Measurements from ENCODE around the gene S100A13. TPM values are rescaled to one million over a fixed set of nuclear protein-coding genes. Genes with fewer than 3 reads are reported as not detected.
"Not testable (repeated sequence)": the region's sequence is repeated elsewhere in the genome, so short reads cannot be mapped to it uniquely, and the experiment has no call there.

Gene S100A13
- total RNA-seq, 1 donor = 160 TPM

DNA sequence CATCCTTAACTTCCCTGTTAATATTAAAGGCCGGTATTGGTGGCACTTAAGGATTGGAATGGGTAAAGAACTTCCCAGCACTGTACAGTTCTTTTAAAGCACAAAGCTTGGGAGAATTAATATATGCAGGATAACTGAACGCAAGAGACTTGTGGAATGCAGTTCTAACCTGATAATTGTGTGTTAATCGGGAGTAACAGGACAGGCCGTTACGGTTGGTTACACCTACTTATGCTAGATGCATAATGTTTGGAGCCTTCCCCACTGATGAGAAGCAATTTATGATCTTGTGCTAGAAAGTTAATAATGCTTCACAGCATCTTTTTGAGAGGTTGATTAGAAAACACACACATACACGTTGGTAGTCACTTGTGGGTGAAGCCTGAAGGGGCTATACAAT lies 13.6 kb upstream of the S100A13 start:
- TF ChIP-seq, protein P1, sequence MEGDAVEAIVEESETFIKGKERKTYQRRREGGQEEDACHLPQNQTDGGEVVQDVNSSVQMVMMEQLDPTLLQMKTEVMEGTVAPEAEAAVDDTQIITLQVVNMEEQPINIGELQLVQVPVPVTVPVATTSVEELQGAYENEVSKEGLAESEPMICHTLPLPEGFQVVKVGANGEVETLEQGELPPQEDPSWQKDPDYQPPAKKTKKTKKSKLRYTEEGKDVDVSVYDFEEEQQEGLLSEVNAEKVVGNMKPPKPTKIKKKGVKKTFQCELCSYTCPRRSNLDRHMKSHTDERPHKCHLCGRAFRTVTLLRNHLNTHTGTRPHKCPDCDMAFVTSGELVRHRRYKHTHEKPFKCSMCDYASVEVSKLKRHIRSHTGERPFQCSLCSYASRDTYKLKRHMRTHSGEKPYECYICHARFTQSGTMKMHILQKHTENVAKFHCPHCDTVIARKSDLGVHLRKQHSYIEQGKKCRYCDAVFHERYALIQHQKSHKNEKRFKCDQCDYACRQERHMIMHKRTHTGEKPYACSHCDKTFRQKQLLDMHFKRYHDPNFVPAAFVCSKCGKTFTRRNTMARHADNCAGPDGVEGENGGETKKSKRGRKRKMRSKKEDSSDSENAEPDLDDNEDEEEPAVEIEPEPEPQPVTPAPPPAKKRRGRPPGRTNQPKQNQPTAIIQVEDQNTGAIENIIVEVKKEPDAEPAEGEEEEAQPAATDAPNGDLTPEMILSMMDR (IDR thresholded peaks at IDR 0.05; ENCODE audit: insufficient read depth, low read depth, low read length) = no peak
- H3K4me3 ChIP-seq (ENCODE audit: low read depth, low read length) = no peak overlapping the region
- no peak for DNase-seq (ENCODE audit: low read depth)

DNA sequence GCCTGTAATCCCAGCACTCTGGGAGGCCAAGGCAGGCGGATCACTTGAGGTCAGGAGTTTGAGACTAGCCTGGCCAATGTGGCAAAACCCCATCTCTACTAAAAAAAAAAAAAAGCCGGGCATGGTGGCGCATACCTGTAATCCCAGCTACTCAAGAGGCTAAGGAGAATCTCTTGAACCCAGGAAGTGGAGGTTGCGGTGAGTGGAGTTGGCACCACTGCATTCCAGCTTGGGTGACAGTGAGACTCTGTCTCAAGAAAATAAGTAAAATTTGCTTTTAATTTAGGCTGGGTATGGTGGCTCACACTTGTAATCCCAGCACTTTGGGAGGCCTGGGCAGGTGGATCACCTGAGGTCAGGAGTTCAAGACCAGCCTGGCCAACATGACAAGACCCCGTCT lies 12.9 kb upstream of the S100A13 start:
- H3K4me3 ChIP-seq (ENCODE audit: low read depth, low read length); DNase-seq (ENCODE audit: low read depth): not testable (repeated sequence)

DNA sequence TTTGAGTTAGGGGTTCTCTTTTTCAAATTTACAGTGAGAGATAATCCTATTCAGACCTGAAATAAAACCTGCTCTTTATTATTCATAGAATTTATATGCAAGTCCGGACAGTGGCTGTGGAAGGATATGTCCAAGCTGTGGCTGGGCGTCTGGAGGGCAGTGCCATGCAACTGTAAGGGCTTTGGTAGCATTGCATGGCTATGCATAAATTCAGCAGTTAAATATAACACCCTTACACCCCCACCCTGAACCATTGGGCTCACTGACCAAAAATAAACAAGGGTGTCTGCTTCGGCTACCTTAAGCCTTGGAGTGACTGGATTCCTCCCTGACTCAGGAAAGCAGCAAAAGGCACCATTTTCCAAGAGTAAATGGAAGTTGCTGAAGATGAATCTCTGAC lies 12.0 kb upstream of the S100A13 start:
- TF ChIP-seq, protein P1 (IDR thresholded peaks at IDR 0.05; ENCODE audit: insufficient read depth, low read depth, low read length) = no peak

DNA sequence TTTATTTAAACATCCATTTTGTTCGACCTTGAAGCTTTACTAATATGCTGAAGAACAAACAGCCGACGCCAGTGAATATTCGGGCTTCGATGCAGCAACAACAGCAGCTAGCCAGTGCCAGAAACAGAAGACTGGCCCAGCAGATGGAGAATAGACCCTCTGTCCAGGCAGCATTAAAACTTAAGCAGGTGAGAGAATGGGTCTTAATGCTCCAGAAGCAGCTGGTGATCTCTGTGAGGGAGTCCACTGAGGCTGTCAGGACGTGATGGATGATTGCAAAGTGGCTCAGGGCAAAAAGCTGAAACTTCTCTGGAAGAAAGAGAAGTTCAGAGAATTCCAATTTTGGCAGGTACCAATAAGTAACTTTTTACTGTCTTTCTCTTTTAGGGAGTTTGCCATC lies 11.0 kb upstream of the S100A13 start:
- H3K4me3 ChIP-seq (ENCODE audit: low read depth, low read length) = no peak overlapping the region
- DNase-seq (ENCODE audit: low read depth) = no peak
- TF ChIP-seq, protein P1 (IDR thresholded peaks at IDR 0.05; ENCODE audit: insufficient read depth, low read depth, low read length) = no peak

More for the DNA sequence above, 12.0 kb upstream of the S100A13 start:
- no peak for DNase-seq (ENCODE audit: low read depth)
- no peak overlapping the region for H3K4me3 ChIP-seq (ENCODE audit: low read depth, low read length)

DNA sequence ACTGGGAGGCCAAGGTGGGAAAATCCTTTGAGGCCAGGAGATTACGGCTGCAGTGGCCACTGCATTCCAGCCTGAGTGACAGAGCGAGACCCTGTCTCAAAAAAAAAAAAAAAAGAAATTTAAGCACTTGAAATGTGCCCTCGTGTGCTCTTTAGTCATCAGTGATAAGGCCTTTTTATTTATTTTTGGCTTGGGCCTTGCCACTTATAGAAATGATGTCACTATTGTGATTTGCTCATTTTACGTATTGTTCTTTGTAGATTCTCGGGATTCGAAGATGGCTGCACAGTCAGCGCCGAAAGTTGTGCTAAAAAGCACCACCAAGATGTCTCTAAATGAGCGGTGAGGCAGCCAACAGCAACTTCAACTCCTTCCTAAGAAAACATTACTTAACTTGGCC lies 9.0 kb upstream of the S100A13 start:
- TF ChIP-seq, protein P1 (IDR thresholded peaks at IDR 0.05; ENCODE audit: insufficient read depth, low read depth, low read length) = no peak
- no peak for DNase-seq (ENCODE audit: low read depth)
- H3K4me3 ChIP-seq (ENCODE audit: low read depth, low read length) = no peak overlapping the region

DNA sequence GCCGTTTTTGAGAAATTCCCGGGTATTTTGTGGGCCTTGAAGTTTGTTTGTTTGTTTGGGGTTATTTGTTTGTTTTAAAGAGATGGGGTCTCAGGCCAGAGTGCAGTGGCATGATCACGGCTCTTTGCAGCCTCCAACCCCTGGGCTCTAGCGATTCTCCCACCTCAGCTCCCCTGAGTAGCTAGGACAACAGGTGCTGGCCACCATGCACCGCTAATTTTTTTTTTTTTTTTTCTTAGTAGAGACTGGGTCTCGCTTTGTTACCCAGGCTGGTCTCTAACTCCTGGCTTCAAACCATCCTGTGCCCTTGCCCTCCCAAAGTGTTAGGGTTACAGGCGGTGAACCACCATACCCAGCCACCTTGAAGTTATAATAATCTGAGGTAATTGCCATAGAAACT lies 8.6 kb upstream of the S100A13 start:
- H3K4me3 ChIP-seq (ENCODE audit: low read depth, low read length) = peak overlapping the region; percentile 100
- TF ChIP-seq, protein P1 (IDR thresholded peaks at IDR 0.05; ENCODE audit: insufficient read depth, low read depth, low read length) = no peak
- no peak for DNase-seq (ENCODE audit: low read depth)

DNA sequence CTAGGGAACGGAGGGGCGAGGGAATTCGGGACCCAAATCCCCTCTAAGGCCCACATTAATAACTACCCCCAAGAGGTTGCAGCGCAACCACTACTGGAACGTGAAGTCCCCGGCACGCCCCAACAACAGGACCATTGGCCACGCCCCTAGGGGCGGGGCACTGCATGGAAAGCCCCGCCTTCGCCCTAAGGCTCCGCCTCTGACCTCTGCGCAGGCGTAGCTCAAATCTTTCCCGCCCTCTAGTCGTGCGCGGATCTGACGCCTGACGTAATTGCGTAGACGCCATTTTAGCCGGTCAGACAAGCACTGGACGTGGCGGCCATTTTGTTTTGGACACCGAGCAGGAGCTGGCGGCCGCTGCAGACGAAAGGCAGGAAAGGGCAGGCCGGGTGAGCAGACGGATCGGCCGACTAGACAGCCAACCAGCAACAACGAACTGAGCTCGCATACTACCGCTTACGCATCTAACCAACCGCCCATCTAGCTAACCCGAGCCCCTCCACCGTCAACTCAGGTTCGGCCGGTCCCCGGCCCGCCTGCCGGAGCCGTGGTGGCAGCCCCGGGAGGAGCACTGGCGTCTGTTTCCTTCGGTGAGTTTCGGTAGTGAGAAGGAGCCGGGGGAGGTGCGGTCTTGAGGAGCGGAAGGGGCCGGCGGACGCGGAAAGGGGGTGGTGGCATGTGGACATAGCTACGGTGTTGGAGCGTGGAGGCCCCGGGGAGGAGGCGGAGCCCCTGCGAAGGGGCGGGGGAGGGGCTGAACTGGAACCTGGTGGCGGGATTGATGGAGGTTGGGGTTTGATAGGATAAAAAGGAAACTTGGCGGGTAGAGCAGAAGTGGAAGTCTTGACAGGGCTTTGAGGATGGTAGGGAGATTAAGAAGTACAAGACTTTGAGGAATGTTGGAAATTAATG lies 6.7 kb upstream of the S100A13 start, which contains the start of gene CHTOP:
Gene CHTOP (plus strand): TSS at position 313 of the 912 bp plus-strand sequence. CDS start 2,523 bp downstream, outside the sequence.
- DNase-seq (ENCODE audit: low read depth) = peak; percentile 99
- TF ChIP-seq, protein P1 (IDR thresholded peaks at IDR 0.05; ENCODE audit: insufficient read depth, low read depth, low read length) = no peak

More for the DNA sequence above, 6.7 kb upstream of the S100A13 start, which contains the start of gene CHTOP:
- peak within 1 kb of the TSS; percentile 100 for H3K4me3 ChIP-seq (ENCODE audit: low read depth, low read length)
